Liver (tissue), 10 donors: ENCODE data around the gene CD46. TPM values are rescaled to one million over a fixed set of nuclear protein-coding genes. Genes with fewer than 3 reads are reported as not detected.

ENCODE experiments used
- DNase-seq: peaks from one replicate; pipeline ENCODE4 v3.0.0-alpha.2; 2017; ENCODE audit warnings: low spot score
- H3K27ac ChIP-seq, 2 donors: one replicate each; pipeline ENCODE4 v1.7.0; 2013; ENCODE audit warnings: inconsistent platforms in 2 of 2, low read length in 2 of 2, control low read depth in 1 of 2, low read depth in 1 of 2, mild to moderate bottlenecking in 1 of 2
- H3K27me3 ChIP-seq, 4 donors: one replicate each; pipeline versions ENCODE4 v1.6.1 to v1.7.0; 2013; ENCODE audit warnings: low read length in 3 of 4, inconsistent platforms in 1 of 4, mild to moderate bottlenecking in 1 of 4, moderate library complexity in 1 of 4; ENCODE audit not compliant: control insufficient read depth in 4 of 4, insufficient read depth in 4 of 4
- H3K36me3 ChIP-seq, 4 donors: one replicate each; pipeline versions ENCODE4 v1.6.1 to v1.7.0; 2013; ENCODE audit warnings: low read length in 3 of 4, mild to moderate bottlenecking in 3 of 4, low read depth in 1 of 4, moderate library complexity in 1 of 4; ENCODE audit not compliant: control insufficient read depth in 4 of 4, insufficient read depth in 3 of 4
- H3K4me1 ChIP-seq, 4 donors: one replicate each; pipeline versions ENCODE4 v1.6.1 to v1.7.0; 2013; ENCODE audit warnings: low read length in 3 of 4, mild to moderate bottlenecking in 3 of 4, moderate library complexity in 1 of 4; ENCODE audit not compliant: control insufficient read depth in 4 of 4, insufficient read depth in 4 of 4
- H3K4me3 ChIP-seq, 3 donors: one replicate each; pipeline versions ENCODE4 v1.6.1 to v1.7.0; 2013; ENCODE audit warnings: low read length in 3 of 3, control low read depth in 1 of 3, low read depth in 1 of 3, mild to moderate bottlenecking in 1 of 3
- H3K9ac ChIP-seq, 2 donors: one replicate each; pipeline ENCODE4 v1.7.0; 2013; ENCODE audit warnings: low read length in 2 of 2, mild to moderate bottlenecking in 2 of 2, moderate library complexity in 2 of 2, control low read depth in 1 of 2, low read depth in 1 of 2
- H3K9me3 ChIP-seq, 4 donors: one replicate each; pipeline versions ENCODE4 v1.6.1 to v1.7.0; 2013; ENCODE audit warnings: low read length in 3 of 4; ENCODE audit not compliant: control insufficient read depth in 4 of 4
- MAX ChIP-seq: IDR thresholded peaks from 2 replicates; pipeline ENCODE4 v1.6.1; 2016; ENCODE audit warnings: antibody characterized with exemption
- TAF1 ChIP-seq: conservative IDR thresholded peaks from 2 replicates; pipeline ENCODE4 v1.6.1; 2016; ENCODE audit warnings: antibody characterized with exemption, mild to moderate bottlenecking
- WGBS: extraction: QIAGEN DNeasy Blood & Tissue Kit; methylation state at CpG from one replicate; pipeline ENCODE4 v1.1.7; 2013; 5-methylcytosine and 5-hydroxymethylcytosine counted together
- polyA plus RNA-seq, 2 donors: library from polyadenylated mRNA; stranded (reverse) in 1 of 2; unstranded in 1 of 2; fragments of 200-250 nt in 1 of 2; fragments of >200 nt in 1 of 2; fragmentation: Nextera tagmentation in 1 of 2; extraction: Ambion mirVana in 1 of 2; gene quantifications; one replicate each; pipeline versions ENCODE4 v1.2.1 to v1.2.3, GENCODE V29; 2013 to 2015
- small RNA-seq: library from RNA; depleted of rRNA; stranded (forward); fragments of <200 nt; gene quantifications from one replicate; pipeline ENCODE3, GENCODE V24; 2014
- total RNA-seq, 2 donors: library from RNA; depleted of rRNA; stranded (reverse); fragments of >200 nt; gene quantifications; one replicate each; pipeline ENCODE4 v1.2.3, GENCODE V29; 2014
- TF ChIP-seq, protein P1 (sequence below): IDR thresholded peaks from 2 replicates; pipeline ENCODE4 v1.6.1; 2016; ENCODE audit warnings: antibody characterized with exemption
- TF ChIP-seq, protein P2 (sequence below): fragments of 150-350 bp; IDR thresholded peaks from 2 replicates; pipeline ENCODE4 v1.5.1; 2017; ENCODE audit warnings: improper control_type of control experiment, low read depth, low read length; ENCODE audit not compliant: missing input control
- donor health status: healthy.
- donor health status: healthy.
- donor health status: healthy.
- donor health status: healthy.
- donor health status: healthy.

The CD46 gene
- total and polyA plus RNA-seq, 4 donors: 71.3 to 177 (median 121) TPM

- TF ChIP-seq, protein P1, sequence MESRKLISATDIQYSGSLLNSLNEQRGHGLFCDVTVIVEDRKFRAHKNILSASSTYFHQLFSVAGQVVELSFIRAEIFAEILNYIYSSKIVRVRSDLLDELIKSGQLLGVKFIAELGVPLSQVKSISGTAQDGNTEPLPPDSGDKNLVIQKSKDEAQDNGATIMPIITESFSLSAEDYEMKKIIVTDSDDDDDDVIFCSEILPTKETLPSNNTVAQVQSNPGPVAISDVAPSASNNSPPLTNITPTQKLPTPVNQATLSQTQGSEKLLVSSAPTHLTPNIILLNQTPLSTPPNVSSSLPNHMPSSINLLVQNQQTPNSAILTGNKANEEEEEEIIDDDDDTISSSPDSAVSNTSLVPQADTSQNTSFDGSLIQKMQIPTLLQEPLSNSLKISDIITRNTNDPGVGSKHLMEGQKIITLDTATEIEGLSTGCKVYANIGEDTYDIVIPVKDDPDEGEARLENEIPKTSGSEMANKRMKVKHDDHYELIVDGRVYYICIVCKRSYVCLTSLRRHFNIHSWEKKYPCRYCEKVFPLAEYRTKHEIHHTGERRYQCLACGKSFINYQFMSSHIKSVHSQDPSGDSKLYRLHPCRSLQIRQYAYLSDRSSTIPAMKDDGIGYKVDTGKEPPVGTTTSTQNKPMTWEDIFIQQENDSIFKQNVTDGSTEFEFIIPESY: no peak
- TF ChIP-seq MAX (no peak), TAF1 (no peak)
- TF ChIP-seq, protein P2, sequence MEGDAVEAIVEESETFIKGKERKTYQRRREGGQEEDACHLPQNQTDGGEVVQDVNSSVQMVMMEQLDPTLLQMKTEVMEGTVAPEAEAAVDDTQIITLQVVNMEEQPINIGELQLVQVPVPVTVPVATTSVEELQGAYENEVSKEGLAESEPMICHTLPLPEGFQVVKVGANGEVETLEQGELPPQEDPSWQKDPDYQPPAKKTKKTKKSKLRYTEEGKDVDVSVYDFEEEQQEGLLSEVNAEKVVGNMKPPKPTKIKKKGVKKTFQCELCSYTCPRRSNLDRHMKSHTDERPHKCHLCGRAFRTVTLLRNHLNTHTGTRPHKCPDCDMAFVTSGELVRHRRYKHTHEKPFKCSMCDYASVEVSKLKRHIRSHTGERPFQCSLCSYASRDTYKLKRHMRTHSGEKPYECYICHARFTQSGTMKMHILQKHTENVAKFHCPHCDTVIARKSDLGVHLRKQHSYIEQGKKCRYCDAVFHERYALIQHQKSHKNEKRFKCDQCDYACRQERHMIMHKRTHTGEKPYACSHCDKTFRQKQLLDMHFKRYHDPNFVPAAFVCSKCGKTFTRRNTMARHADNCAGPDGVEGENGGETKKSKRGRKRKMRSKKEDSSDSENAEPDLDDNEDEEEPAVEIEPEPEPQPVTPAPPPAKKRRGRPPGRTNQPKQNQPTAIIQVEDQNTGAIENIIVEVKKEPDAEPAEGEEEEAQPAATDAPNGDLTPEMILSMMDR: no peak
- no peaks in the 10 kb centered on the region for H3K9me3 ChIP-seq
These were observed 92.5 kb downstream of the CD46 start for GRCh38 chr1:207844371-207844770.

More at GRCh38 chr1:207844371-207844770, 92.5 kb downstream of the CD46 start:
- Histone ChIP-seq H3K4me1 (peaks cover 0 to 12% (median 7%) of the 10 kb centered on the region in 4 donors), H3K27me3 (no peaks in the 10 kb centered on the region), H3K4me3 (no peak overlapping the region), H3K9ac (no peak overlapping the region), H3K27ac (no peak overlapping the region), H3K36me3 (no peaks in the 10 kb centered on the region)
- no peak for DNase-seq
- WGBS: 77% methylated on average over 2 of the region's 2 CpGs

Small RNAs within 50 kb of the gene (small RNA-seq; reads per million reads assigned to genes)
- not detected for gene RNA5SP534

Other genes with a start within 250 kb of the CD46 start
- gene CR1L, start 106.9 kb upstream of the CD46 start, total RNA-seq: 10 to 100 TPM in 1 of 2 donors, under 1 TPM in 1; 0.33 to 30.9 TPM
- gene CR1L, start 106.9 kb upstream of the CD46 start, polyA plus RNA-seq: under 1 TPM; 0.18 to 0.50 TPM
- 1 to 10 TPM; 1.5 TPM for gene CD34, start 159.1 kb downstream of the CD46 start, total RNA-seq
- gene CD34, start 159.1 kb downstream of the CD46 start, polyA plus RNA-seq: 1 to 10 TPM; 2.0 to 4.0 TPM